ENCODE measurements around the gene ABCC5. TPM values are rescaled to one million over a fixed set of nuclear protein-coding genes. Genes with fewer than 3 reads are reported as not detected.

Gene ABCC5
- total and polyA plus RNA-seq, 2 experiments from 2014 or later = 27.8 to 41.4 TPM

DNA sequence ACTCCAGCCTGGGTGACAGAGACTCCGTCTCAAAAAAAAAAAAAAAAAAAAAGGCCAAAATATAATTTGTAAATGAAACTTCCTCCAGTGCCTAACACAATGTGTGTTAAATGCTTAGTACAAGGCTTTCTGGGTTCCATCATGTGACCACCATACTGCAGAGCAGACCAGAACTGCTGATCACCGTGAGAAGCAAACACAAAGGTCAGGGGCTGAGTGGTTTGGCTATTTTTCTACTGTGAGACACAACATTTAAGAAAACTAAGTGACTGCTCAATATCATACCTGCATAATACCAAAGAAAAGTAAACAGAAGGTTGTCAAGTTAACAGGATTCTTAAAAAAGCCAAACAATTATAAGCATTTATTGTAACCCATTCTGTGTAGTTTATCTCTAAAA is 13.2 kb downstream of the ABCC5 start:
- Histone ChIP-seq H3K4me2 (no peak overlapping the region), H3K4me1 (ENCODE audit: insufficient read depth) (peaks cover 13% of the 10 kb centered on the region), H3K9me3 (ENCODE audit: low read depth) (no peaks in the 10 kb centered on the region), H3K27me3 (no peaks in the 10 kb centered on the region), H3K36me3 (replicated peaks; ENCODE audit: insufficient read depth, low read depth) (no peaks in the 10 kb centered on the region), H2AFZ (no peak overlapping the region), H3K4me3 (no peak overlapping the region), H3K27ac (peak overlapping the region; percentile 38), H3K79me2 (peaks cover 23% of the 10 kb centered on the region), H4K20me1 (ENCODE audit: insufficient read depth, poor library complexity, severe bottlenecking) (no peaks in the 10 kb centered on the region), H3K9me2 (replicated peaks; ENCODE audit: insufficient read depth) (no peaks in the 10 kb centered on the region)
- DNase-seq (ENCODE audit: low spot score) = peak; percentile 35
- TF ChIP-seq EZH2phosphoT487 (IDR thresholded peaks at IDR 0.05; ENCODE audit: low read depth, severe bottlenecking, unreplicated experiment) (no peak), EZH2 (IDR thresholded peaks at IDR 0.05; ENCODE audit: borderline replicate concordance) (no peak)
- TF ChIP-seq, protein P1, sequence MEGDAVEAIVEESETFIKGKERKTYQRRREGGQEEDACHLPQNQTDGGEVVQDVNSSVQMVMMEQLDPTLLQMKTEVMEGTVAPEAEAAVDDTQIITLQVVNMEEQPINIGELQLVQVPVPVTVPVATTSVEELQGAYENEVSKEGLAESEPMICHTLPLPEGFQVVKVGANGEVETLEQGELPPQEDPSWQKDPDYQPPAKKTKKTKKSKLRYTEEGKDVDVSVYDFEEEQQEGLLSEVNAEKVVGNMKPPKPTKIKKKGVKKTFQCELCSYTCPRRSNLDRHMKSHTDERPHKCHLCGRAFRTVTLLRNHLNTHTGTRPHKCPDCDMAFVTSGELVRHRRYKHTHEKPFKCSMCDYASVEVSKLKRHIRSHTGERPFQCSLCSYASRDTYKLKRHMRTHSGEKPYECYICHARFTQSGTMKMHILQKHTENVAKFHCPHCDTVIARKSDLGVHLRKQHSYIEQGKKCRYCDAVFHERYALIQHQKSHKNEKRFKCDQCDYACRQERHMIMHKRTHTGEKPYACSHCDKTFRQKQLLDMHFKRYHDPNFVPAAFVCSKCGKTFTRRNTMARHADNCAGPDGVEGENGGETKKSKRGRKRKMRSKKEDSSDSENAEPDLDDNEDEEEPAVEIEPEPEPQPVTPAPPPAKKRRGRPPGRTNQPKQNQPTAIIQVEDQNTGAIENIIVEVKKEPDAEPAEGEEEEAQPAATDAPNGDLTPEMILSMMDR (IDR thresholded peaks at IDR 0.05; ENCODE audit: poor library complexity) = no peak
- WGBS (ENCODE audit: low lambda C conversion rate, missing lambda C conversion rate) = 74% methylated on average over 2 of the region's 2 CpGs

DNA sequence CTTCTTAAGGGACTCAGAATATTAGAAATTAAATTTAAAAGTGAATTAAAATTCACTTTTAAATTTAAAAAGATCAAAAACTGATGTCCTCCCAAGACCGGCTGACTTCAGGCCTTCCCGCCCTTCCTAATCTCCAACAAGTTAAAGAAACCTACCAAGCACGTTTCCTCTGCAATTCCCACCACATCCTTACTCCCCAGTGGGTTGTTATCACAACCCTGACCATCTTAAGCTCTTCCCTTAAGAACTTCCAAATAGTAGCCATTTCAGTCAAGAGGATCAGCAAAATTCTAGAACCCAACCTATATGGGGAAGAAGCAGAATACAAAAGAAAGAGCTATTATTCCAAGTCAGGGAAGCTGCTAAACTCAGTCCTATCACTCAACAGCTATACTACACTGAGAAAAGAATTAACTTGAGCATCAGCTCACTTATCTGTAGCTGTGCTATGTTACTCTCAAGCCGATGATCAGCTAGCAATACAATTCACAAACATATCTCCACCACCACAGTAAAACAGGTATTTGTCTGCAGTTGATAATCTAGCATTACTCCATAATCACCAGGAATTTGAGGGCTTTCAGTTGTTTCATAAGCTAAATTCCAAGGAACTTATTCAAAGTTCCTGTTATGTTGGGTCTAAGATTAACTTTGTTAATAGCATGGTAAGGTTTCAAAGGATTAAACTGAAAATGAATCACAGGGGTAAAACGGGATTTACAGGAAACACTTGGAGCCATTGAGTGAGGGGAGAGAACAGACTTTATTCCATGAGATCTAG is 14.3 kb downstream of the ABCC5 start:
- H3K27ac ChIP-seq = peak overlapping the region; percentile 38

DNA sequence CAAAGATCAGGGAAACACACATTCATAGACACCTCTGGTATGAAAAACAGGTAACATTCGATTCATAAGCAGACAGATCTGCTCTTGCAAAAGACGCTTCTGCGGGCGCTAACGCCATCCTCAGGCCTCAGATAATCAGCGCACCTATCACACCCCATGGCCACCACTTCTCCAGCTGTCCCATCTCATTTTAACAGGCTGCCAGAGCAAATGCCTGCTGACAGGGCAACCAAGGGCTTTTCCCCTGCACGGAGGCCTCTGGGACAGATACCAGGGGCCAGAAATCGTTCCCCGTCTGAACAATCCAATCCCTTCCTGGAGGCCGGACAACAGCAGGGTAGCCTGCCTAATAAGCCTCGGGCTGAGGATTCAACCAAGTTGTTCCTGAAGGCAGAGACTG is 15.2 kb downstream of the ABCC5 start:
- H3K4me3 ChIP-seq = no peak overlapping the region
- H4K20me1 ChIP-seq (ENCODE audit: insufficient read depth, poor library complexity, severe bottlenecking) = no peaks in the 10 kb centered on the region
- H3K36me3 ChIP-seq (replicated peaks; ENCODE audit: insufficient read depth, low read depth) = no peaks in the 10 kb centered on the region
- no peak overlapping the region for H3K4me2 ChIP-seq
- TF ChIP-seq EZH2 (IDR thresholded peaks at IDR 0.05; ENCODE audit: borderline replicate concordance) (no peak), EZH2phosphoT487 (IDR thresholded peaks at IDR 0.05; ENCODE audit: low read depth, severe bottlenecking, unreplicated experiment) (no peak)
- TF ChIP-seq, protein P1 (IDR thresholded peaks at IDR 0.05; ENCODE audit: poor library complexity) = no peak
- no peaks in the 10 kb centered on the region for H3K9me2 ChIP-seq (replicated peaks; ENCODE audit: insufficient read depth)
- H3K9me3 ChIP-seq (ENCODE audit: low read depth) = no peaks in the 10 kb centered on the region
- peaks cover 13% of the 10 kb centered on the region for H3K4me1 ChIP-seq (ENCODE audit: insufficient read depth)
- no peak for DNase-seq (ENCODE audit: low spot score)
- H3K79me2 ChIP-seq = peaks cover 28% of the 10 kb centered on the region
- WGBS (ENCODE audit: low lambda C conversion rate, missing lambda C conversion rate) = 79% methylated on average over 11 of the region's 11 CpGs
- H3K27me3 ChIP-seq = no peaks in the 10 kb centered on the region
- H3K27ac ChIP-seq = no peak overlapping the region
- no peak overlapping the region for H2AFZ ChIP-seq

More for the DNA sequence above, 14.3 kb downstream of the ABCC5 start:
- Histone ChIP-seq H3K9me3 (ENCODE audit: low read depth) (no peaks in the 10 kb centered on the region), H2AFZ (no peak overlapping the region), H3K4me2 (no peak overlapping the region), H3K4me1 (ENCODE audit: insufficient read depth) (peaks cover 13% of the 10 kb centered on the region), H3K36me3 (replicated peaks; ENCODE audit: insufficient read depth, low read depth) (no peaks in the 10 kb centered on the region), H3K4me3 (no peak overlapping the region), H4K20me1 (ENCODE audit: insufficient read depth, poor library complexity, severe bottlenecking) (no peaks in the 10 kb centered on the region), H3K79me2 (peaks cover 26% of the 10 kb centered on the region), H3K27me3 (no peaks in the 10 kb centered on the region), H3K9me2 (replicated peaks; ENCODE audit: insufficient read depth) (no peaks in the 10 kb centered on the region)
- 58% methylated on average over 5 of the region's 5 CpGs for WGBS (ENCODE audit: low lambda C conversion rate, missing lambda C conversion rate)
- DNase-seq (ENCODE audit: low spot score) = no peak
- TF ChIP-seq EZH2phosphoT487 (IDR thresholded peaks at IDR 0.05; ENCODE audit: low read depth, severe bottlenecking, unreplicated experiment) = no peak
- no peak for TF ChIP-seq EZH2 (IDR thresholded peaks at IDR 0.05; ENCODE audit: borderline replicate concordance)

DNA sequence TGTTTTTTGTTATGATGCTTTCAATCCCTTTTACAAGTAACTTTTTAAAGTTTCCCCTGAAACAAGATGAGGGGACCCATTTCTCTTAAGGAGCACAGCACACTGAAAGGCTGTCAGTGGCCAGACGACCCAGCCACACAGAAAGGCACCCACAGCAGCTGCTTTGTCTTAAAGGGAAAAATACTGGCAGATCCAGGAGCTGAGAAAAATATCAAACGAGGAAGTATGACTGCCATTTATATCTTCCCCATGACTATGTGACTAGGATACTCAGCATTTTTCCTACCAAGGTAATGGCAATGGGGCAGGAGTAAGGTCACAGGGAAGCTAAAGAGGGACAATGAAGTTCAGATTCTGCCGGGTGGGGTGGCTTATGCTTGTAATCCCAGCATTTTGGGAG is 15.9 kb downstream of the ABCC5 start:
- TF ChIP-seq EZH2 (IDR thresholded peaks at IDR 0.05; ENCODE audit: borderline replicate concordance) (no peak), EZH2phosphoT487 (IDR thresholded peaks at IDR 0.05; ENCODE audit: low read depth, severe bottlenecking, unreplicated experiment) (no peak)
- TF ChIP-seq, protein P1 (IDR thresholded peaks at IDR 0.05; ENCODE audit: poor library complexity) = no peak
- H3K27me3 ChIP-seq = no peaks in the 10 kb centered on the region

More for the DNA sequence above, 15.9 kb downstream of the ABCC5 start:
- H3K9me2 ChIP-seq (replicated peaks; ENCODE audit: insufficient read depth) = no peaks in the 10 kb centered on the region
- H3K27ac ChIP-seq = no peak overlapping the region
- H3K4me2 ChIP-seq = no peak overlapping the region
- H2AFZ ChIP-seq = no peak overlapping the region
- no peaks in the 10 kb centered on the region for H3K9me3 ChIP-seq (ENCODE audit: low read depth)
- peaks cover 28% of the 10 kb centered on the region for H3K79me2 ChIP-seq
- 69% methylated on average over 3 of the region's 3 CpGs for WGBS (ENCODE audit: low lambda C conversion rate, missing lambda C conversion rate)
- no peak for DNase-seq (ENCODE audit: low spot score)
- H3K36me3 ChIP-seq (replicated peaks; ENCODE audit: insufficient read depth, low read depth) = no peaks in the 10 kb centered on the region
- peaks cover 13% of the 10 kb centered on the region for H3K4me1 ChIP-seq (ENCODE audit: insufficient read depth)
- H4K20me1 ChIP-seq (ENCODE audit: insufficient read depth, poor library complexity, severe bottlenecking) = no peaks in the 10 kb centered on the region
- no peak overlapping the region for H3K4me3 ChIP-seq

Data from hepatocyte (in vitro differentiated cells).